T-helper 2 cell treated with Interferon-gamma antibody and Interleukin-4, amounts not matched to agents 5 μg/mL and 100 μg/mL, for 36 hours (primary cell): ENCODE results near the gene EYS.

ENCODE experiments used
- DNase-seq: peaks from one replicate; pipeline ENCODE4 v3.0.0; 2021; ENCODE audit warnings: low spot score
- H3K27ac Mint-ChIP-seq: one replicate; pipeline ENCODE4 v1.8.0; 2021; ENCODE audit warnings: mild to moderate bottlenecking, mixed read lengths
- H3K27me3 Mint-ChIP-seq: one replicate; pipeline ENCODE4 v1.8.0; 2021; ENCODE audit warnings: low read depth, mixed read lengths
- H3K36me3 Mint-ChIP-seq: one replicate; pipeline ENCODE4 v1.8.0; 2021; ENCODE audit warnings: low read depth, mixed read lengths
- H3K4me1 Mint-ChIP-seq: one replicate; pipeline ENCODE4 v1.8.0; 2021; ENCODE audit warnings: low read depth, mixed read lengths
- H3K4me3 Mint-ChIP-seq: one replicate; pipeline ENCODE4 v1.8.0; 2022; ENCODE audit warnings: mild to moderate bottlenecking, moderate library complexity, mixed read lengths
- H3K9me3 Mint-ChIP-seq: one replicate; pipeline ENCODE4 v1.8.0; 2021; ENCODE audit warnings: mixed read lengths

The EYS gene

GRCh38 chr6:65116326-65116725 is 590.7 kb downstream of the EYS start:
- DNase-seq, result no peak
- no peaks in the 10 kb centered on the region for H3K4me1 Mint-ChIP-seq
- H3K36me3 Mint-ChIP-seq, result no peaks in the 10 kb centered on the region
- H3K27me3 Mint-ChIP-seq, result no peaks in the 10 kb centered on the region
- H3K4me3 Mint-ChIP-seq, result no peak overlapping the region
- H3K9me3 Mint-ChIP-seq, result peaks cover 43% of the 10 kb centered on the region
- H3K27ac Mint-ChIP-seq, result no peak overlapping the region

GRCh38 chr6:65113581-65113980 is 593.4 kb downstream of the EYS start:
- H3K4me3 Mint-ChIP-seq, result no peak overlapping the region
- H3K27me3 Mint-ChIP-seq, result no peaks in the 10 kb centered on the region
- no peaks in the 10 kb centered on the region for H3K4me1 Mint-ChIP-seq
- DNase-seq, result no peak
- no peaks in the 10 kb centered on the region for H3K36me3 Mint-ChIP-seq
- H3K27ac Mint-ChIP-seq, result no peak overlapping the region
- peaks cover 34% of the 10 kb centered on the region for H3K9me3 Mint-ChIP-seq

GRCh38 chr6:65112435-65112834 is 594.6 kb downstream of the EYS start:
- H3K36me3 Mint-ChIP-seq, result no peaks in the 10 kb centered on the region
- DNase-seq, result no peak
- peaks cover 23% of the 10 kb centered on the region for H3K9me3 Mint-ChIP-seq
- H3K27me3 Mint-ChIP-seq, result no peaks in the 10 kb centered on the region
- H3K4me3 Mint-ChIP-seq, result no peak overlapping the region
- no peak overlapping the region for H3K27ac Mint-ChIP-seq
- no peaks in the 10 kb centered on the region for H3K4me1 Mint-ChIP-seq

DNA sequence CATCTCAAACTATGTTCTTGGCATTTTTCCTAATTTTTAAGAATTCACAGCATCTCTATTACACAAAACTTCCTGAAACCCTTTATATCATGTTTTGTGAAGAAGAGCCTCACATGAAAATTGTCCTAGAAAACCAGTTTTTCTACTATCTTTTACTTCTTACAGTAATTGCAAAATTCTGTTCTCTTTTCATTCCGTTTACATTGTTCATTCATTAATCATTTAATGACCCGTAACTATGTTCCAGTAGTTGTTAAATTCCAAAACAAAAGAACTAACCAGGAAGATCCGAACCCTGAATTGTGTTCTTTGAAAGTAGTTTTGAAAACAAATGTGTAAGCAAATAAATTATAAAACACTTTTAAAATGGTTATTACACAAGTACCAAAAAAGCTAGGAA is 597.0 kb downstream of the EYS start:
- Mint-ChIP-seq H3K4me3 (no peak overlapping the region), H3K36me3 (no peaks in the 10 kb centered on the region), H3K27ac (no peak overlapping the region), H3K9me3 (peaks cover 19% of the 10 kb centered on the region), H3K4me1 (no peaks in the 10 kb centered on the region), H3K27me3 (no peaks in the 10 kb centered on the region)
- no peak for DNase-seq

- peaks cover 13% of the 10 kb centered on the region for H3K9me3 Mint-ChIP-seq
- H3K27me3 Mint-ChIP-seq, result no peaks in the 10 kb centered on the region
- no peak overlapping the region for H3K27ac Mint-ChIP-seq
- no peaks in the 10 kb centered on the region for H3K4me1 Mint-ChIP-seq
- no peak overlapping the region for H3K4me3 Mint-ChIP-seq
- H3K36me3 Mint-ChIP-seq, result no peaks in the 10 kb centered on the region
- no peak for DNase-seq
Observed at GRCh38 chr6:65098349-65098748, 608.7 kb downstream of the EYS start.

DNA sequence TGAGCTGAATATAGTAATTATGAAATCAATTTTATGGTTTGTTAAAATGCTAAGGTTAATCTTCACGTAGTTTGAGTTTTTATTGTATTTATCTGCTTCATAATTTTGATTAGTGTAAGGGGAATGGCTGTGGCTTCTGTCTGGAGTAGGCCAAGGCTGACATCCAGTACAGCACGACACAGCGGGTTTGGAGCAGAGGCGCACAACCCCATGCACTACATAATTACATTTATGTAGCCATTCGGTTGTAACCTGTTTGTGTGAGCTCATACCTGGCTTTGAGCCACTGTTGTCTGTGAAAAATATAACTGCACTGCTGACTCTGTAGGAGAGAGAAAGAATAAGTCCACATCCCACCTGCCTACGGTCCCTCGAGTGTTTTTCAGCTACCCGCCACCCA is 615.5 kb downstream of the EYS start:
- Mint-ChIP-seq H3K27ac (no peak overlapping the region), H3K9me3 (peaks cover 41% of the 10 kb centered on the region), H3K4me1 (no peaks in the 10 kb centered on the region), H3K36me3 (no peaks in the 10 kb centered on the region), H3K4me3 (no peak overlapping the region), H3K27me3 (no peaks in the 10 kb centered on the region)
- DNase-seq, result no peak

GRCh38 chr6:65088575-65088974 is 618.5 kb downstream of the EYS start:
- DNase-seq, result no peak
- Mint-ChIP-seq H3K4me1 (no peaks in the 10 kb centered on the region), H3K9me3 (peaks cover 32% of the 10 kb centered on the region), H3K36me3 (no peaks in the 10 kb centered on the region), H3K27ac (no peak overlapping the region), H3K27me3 (no peaks in the 10 kb centered on the region), H3K4me3 (no peak overlapping the region)

DNA sequence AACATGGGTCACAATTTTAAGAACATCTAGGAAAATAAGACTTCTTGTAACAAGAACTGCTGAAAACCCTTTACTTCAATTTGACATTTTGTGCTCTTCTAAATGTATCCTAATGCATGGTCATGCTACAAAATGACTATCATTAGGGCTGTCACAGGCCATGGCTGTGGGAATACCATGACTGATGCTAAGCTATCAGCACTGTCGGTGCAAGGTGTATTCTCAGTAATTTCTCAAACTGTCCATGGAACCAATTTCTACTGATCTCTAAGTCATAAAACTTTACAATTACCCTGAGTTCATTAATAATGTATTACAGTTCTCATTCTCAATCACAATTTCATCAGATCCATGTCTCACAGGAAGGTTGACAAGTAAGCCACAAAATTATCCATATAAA is 625.3 kb downstream of the EYS start:
- Mint-ChIP-seq H3K4me1 (no peaks in the 10 kb centered on the region), H3K27me3 (no peaks in the 10 kb centered on the region), H3K9me3 (peaks cover 8% of the 10 kb centered on the region), H3K36me3 (no peaks in the 10 kb centered on the region), H3K27ac (no peak overlapping the region), H3K4me3 (no peak overlapping the region)
- no peak for DNase-seq

GRCh38 chr6:65075705-65076230 is 631.3 kb downstream of the EYS start:
- Mint-ChIP-seq H3K27ac (no peak overlapping the region), H3K27me3 (no peaks in the 10 kb centered on the region), H3K4me1 (no peaks in the 10 kb centered on the region), H3K36me3 (no peaks in the 10 kb centered on the region), H3K4me3 (no peak overlapping the region), H3K9me3 (peaks cover 28% of the 10 kb centered on the region)
- no peak for DNase-seq

DNA sequence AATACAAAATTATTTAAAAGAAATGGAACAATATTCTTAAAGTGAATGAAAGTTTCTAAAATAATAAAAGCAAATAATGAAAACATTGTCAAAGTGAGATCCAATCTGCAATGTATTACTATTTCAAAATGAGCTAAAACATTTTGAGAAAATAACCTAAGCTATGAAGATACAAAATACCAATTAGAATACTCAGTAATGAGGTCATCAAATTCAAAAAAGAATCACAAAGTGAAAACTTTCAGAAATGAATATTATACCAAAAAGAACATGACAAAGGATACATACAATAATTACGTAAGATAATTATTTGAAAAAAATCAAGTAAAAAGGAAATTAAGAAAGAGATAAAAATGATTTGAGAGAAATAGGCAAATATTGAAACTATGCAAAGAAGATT is 634.5 kb downstream of the EYS start:
- no peaks in the 10 kb centered on the region for H3K4me1 Mint-ChIP-seq
- no peak overlapping the region for H3K4me3 Mint-ChIP-seq
- no peak for DNase-seq
- H3K27me3 Mint-ChIP-seq, result no peaks in the 10 kb centered on the region
- no peaks in the 10 kb centered on the region for H3K36me3 Mint-ChIP-seq
- peaks cover 51% of the 10 kb centered on the region for H3K9me3 Mint-ChIP-seq
- no peak overlapping the region for H3K27ac Mint-ChIP-seq

DNA sequence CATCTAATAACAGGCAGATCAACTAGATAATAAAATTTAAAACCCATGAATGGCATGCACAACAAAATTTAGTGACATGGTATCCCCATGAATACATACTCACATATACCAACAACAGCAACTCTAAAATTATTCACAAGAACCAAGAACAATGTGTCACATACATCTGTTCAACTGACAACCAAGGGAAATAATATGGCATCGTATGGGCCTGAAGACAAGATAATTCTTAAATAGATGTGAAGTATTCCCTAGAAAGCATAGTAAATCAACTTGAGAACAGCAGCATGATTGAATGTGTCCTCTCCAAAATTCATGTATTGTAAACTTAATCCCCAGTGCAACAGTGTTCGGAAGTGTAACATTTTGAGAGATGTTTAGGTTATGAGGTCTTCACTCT is 635.5 kb downstream of the EYS start:
- Mint-ChIP-seq H3K9me3 (peaks cover 44% of the 10 kb centered on the region), H3K4me1 (no peaks in the 10 kb centered on the region), H3K36me3 (no peaks in the 10 kb centered on the region), H3K27ac (no peak overlapping the region), H3K27me3 (no peaks in the 10 kb centered on the region), H3K4me3 (no peak overlapping the region)
- DNase-seq, result no peak

- Mint-ChIP-seq H3K9me3 (peaks cover 28% of the 10 kb centered on the region), H3K4me1 (no peaks in the 10 kb centered on the region), H3K27me3 (no peaks in the 10 kb centered on the region), H3K36me3 (no peaks in the 10 kb centered on the region), H3K27ac (no peak overlapping the region), H3K4me3 (no peak overlapping the region)
- DNase-seq, result no peak
Observed at GRCh38 chr6:65064844-65065243, 642.2 kb downstream of the EYS start.

DNA sequence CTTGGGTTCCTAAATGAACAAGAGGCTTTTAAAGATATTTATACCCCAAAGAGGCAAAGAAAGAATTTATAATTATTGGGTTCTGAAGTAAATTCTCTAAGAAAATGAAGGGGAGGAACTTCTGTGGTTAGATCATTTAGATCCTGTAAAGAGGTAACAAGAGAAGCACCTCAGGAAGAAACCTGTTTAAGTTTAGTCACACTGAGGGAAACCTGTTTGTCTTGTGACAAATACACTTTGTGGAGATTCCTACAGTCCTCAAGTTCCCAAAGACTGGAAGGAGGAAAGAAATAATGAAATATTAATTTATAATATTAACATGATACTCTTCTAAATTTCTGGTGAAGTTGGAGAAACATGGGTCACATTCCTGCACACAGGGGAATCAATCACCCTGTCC is 647.5 kb downstream of the EYS start:
- no peaks in the 10 kb centered on the region for H3K27me3 Mint-ChIP-seq
- H3K36me3 Mint-ChIP-seq, result no peaks in the 10 kb centered on the region
- H3K9me3 Mint-ChIP-seq, result peaks cover 23% of the 10 kb centered on the region
- no peaks in the 10 kb centered on the region for H3K4me1 Mint-ChIP-seq
- no peak overlapping the region for H3K4me3 Mint-ChIP-seq
- no peak for DNase-seq
- no peak overlapping the region for H3K27ac Mint-ChIP-seq

GRCh38 chr6:65055545-65055944 is 651.5 kb downstream of the EYS start:
- DNase-seq, result no peak
- H3K27ac Mint-ChIP-seq, result no peak overlapping the region
- no peaks in the 10 kb centered on the region for H3K4me1 Mint-ChIP-seq
- no peak overlapping the region for H3K4me3 Mint-ChIP-seq
- no peaks in the 10 kb centered on the region for H3K36me3 Mint-ChIP-seq
- no peaks in the 10 kb centered on the region for H3K27me3 Mint-ChIP-seq
- peaks cover 21% of the 10 kb centered on the region for H3K9me3 Mint-ChIP-seq

- H3K4me3 Mint-ChIP-seq, result no peak overlapping the region
- no peaks in the 10 kb centered on the region for H3K36me3 Mint-ChIP-seq
- H3K9me3 Mint-ChIP-seq, result peaks cover 31% of the 10 kb centered on the region
- H3K27me3 Mint-ChIP-seq, result no peaks in the 10 kb centered on the region
- H3K27ac Mint-ChIP-seq, result no peak overlapping the region
- DNase-seq, result no peak
- H3K4me1 Mint-ChIP-seq, result no peaks in the 10 kb centered on the region
Observed at GRCh38 chr6:65052626-65053025, 654.4 kb downstream of the EYS start.
